ENCODE results near the gene ANAPC10.
"Not testable (repeated sequence)": the region's sequence is repeated elsewhere in the genome, so short reads cannot be mapped to it uniquely, and the experiment has no call there.

The ANAPC10 gene

DNA sequence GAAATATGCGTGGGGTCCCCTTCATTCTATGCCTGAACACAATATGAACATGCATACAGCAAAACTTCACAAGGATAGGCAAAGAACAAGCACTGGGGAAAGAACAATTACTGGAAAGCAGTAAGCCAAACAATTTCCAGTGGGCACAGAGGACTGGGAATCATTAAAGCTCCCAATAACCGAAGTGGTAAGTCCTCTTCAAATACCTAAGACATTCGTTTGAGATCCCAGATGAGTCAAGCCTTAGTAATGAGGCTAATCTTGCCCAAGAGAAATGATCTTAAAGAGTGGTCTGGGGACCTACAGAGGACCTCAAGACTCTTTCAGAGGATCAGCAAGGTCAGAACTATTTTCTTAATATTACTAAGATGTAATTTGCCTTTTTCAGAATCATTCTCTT is 28.6 kb downstream of the ANAPC10 start:
- no peak for DNase-seq

DNA sequence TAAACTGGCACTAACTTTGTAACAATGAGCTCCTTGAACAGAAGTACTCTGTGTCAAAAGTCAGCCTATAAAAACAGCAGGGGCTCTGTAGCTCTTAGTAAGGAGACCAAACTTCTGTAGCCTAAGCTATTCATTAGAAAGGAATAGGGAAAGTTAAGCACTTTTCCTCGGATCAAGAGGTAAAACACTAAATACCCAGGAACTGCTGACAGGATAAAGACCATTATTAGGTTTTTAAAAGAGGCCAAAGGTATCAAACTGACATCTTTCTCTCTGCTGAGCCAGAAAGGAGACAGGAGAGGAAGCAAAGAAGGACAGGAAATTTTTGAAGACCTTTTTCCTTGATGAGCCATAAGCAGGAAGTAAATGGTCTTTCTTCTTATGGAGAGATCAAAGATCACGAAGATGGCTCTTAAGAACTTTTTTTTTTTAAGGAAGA is 31.9 kb downstream of the ANAPC10 start:
- no peak for DNase-seq

DNA sequence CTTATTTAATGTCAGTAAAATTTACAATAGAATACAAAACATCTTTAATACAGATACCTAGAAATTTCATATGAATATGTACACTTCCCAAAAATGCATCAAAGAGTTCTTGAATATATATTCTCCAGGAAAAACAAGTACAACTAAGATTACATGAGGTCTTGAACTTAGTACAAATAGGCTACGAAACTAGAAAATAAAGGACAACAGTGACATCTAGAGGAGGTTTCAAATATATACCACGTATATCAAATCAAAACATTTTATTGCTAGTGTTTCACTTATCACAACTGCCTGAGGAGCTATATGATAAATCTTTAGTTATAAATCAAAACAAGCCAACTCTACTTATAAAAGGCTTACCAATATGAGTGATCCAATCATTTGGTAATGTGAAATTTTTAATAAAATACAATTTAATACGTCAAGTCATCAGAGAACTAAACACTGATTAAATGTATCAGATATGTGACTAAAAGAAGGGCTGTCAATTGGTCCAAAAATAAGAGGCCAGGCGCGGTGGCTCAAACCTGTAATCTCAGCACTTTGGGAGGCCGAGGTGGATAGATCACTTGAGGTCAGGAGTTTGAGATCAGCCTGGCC is 36.6 kb downstream of the ANAPC10 start:
- no peak for DNase-seq

DNA sequence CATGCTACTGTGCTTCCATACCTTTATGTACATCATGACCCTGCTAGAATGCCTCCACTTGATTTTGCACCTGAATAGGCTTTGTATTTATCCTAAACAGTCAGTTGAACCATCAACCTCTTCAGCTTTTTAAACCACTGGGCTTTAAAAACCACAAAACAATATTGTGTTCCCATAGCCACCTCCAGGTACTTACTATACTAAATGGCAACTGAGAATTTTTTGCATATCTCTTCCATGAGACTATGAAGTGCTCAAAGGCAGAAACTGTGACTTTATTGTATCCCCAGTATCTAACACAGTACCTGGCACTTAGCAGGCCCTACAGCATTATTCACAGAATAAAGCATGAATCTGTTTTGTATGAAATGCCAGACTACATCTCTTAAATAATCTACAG is 39.7 kb downstream of the ANAPC10 start:
- DNase-seq, result no peak

DNA sequence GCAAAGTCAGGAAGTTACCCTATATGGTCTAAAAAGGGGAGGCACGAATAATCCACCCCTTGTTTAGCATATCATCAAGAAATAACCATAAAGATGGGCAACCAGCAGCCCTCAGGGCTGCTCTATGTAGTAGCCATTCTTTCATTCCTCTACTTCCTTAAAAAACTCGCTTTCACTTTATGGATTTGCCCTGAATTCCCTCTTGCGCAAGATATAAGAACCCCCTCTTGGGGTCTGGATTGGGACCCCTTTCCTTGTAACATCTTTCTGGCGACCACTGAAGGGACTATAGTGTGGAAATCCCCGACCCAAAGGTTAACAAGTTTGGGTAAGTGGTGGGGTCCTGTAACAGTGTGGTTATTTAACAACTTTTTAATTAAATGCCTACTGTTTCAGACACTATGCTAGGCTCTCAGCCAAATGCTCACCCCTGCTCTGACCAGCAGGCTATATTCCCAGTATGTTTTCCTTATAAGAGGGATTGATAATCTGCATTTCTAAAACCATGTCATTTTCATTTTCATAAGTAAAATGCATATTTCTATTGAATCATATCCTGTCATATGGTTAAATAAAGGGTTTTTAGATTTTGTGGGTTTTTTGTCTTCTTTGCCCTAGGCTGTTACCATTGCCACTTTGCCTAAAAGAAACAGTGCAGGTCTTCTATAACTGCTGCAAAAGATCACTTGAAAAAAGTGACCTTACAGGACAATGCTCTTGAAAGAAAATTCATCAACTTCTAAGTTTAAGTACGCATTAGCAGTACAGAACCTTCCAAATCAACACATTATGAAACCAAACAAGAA is 41.5 kb downstream of the ANAPC10 start:
- no peak for DNase-seq

DNA sequence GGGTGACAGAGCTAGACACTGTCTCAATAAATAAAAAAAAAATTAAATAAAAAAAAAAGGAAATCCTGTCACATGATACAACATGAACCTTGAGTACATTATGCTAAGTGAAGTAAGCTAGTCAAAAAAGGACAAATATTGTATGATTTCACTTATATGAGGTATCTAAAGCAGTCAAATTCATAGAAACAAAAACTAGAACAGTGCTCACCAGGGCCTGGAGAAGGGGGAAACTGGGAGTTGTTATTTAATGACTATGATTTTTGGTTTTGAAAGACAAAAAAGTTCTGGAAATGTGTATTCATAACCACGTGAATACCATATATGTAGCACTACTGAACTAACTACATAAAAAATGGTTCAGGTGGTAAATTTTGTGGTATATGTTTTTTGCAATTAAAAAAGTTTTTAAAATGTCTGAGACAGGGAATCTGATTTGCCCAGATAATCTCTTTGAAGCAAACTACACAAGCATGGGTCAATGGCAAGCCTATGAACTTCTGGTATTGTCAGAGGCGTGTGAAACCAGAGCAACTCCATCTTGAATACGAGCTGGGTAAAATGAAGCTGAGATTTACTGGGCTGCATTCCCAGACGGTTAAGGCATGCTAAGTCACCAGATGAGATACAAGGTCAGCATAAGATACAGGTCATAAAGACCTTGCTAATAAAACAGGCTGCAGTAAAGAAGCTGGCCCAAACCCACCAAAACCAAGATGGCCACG is 42.3 kb downstream of the ANAPC10 start:
- no peak for DNase-seq

DNA sequence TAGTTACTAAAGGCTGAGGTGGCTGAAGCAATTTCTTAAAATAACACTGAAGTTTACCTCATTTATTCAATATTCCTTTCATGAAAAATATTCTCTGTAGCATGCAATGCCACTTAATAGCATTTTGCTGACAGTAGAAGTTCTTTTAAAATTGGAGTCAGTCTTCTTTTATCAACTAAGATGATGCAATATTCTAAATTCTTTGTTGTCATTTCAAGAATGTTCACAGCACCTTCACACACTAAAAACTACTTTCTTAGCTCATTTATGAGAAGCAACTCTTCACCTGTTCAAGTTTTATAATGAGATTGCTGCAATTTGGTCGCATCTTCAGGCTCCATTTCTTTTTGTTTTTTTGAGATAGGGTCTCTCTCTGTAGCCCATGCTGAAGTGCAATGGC is 48.8 kb downstream of the ANAPC10 start:
- no peak for DNase-seq

DNA sequence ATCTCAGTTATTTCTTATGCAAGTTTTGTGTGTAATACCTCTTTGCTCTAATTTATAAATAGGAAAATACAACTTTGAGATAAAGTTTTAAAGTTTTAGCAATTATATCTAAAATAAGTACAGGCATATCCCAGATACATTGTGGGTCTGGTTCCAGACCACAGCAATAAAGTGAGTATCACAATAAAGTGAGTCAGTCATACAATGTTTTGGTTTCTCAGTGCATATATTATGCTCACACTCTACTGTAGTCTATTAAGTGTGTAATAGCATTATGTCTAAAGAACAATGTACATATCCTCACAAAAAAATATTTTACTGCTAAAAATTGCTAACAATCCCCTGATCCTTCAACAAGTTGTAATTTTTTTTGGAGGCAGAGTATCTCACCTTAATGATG is 49.2 kb downstream of the ANAPC10 start:
- DNase-seq, result no peak

DNA sequence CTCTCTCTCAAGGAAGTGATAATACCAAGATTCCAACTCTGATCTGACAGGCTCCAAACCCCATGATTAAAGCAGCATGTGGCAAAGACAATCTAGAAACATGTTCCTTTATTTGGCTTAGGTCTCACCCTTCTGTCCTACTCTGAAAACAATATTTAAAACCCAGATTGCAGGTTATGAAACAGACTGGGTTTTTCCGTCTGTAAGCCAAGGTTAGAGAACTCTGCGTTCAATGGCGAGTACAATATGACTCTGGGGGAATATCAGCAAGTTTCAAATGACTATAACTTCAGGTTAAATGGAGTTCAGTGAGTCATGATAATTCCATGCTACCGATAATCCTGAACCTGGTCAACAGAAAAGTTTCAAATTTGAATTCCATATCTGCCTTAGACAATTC is 50.8 kb downstream of the ANAPC10 start:
- no peak for DNase-seq

DNA sequence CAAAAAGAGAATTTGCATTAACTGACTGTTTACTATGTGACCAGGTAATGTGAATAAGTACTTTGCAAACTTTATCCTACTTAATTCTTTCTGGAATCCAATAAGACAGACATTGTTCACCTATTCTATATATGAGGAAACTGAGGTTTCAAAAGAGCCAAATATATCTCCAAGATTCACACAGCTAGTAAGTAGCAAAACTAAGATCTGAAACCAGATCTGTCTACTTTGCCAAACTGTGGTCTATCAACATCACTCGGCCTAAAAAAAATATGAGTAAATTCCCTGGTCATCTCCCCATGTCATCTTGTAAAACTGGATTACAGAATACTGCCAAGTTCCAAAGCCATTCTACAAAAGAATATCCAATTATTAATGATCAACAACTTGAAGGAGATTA is 52.8 kb downstream of the ANAPC10 start:
- DNase-seq, result no peak

DNA sequence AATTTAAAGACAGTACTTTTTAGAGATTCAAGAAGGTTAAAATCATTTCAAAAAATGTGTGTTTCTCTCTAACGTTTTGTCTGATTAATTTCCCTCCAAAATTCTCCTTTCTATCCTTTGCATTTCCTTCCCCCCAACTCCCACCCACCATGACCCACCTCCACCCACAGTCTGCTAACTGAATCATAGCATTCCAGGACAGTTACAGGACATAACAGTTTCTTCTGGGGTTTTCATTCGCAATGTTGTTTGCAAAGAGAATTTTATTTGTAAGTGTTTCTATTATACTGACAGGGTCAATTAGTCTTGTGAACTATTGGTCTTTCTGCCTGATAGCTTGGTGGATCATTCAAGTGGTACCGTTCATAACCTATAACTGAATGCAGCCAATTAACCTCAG is 53.7 kb downstream of the ANAPC10 start:
- DNase-seq, result no peak

DNA sequence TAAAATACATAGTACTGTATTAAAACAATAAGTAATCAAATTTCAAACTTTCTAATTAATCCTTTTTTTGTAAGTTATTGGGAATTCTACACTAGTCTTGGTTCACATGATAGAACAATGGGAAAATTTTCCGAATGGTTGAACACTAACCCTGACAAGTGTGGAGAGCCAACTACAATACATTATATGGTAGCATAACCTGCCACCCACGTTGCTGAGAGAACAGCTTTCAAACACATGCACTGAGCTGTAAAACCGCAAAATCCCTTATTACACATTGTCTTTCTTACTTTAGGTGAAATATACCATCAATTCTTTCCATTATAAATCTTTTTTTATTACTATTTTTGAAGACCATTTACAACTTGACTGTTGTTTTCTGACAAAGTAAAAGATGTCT is 54.7 kb downstream of the ANAPC10 start:
- no peak for DNase-seq

DNA sequence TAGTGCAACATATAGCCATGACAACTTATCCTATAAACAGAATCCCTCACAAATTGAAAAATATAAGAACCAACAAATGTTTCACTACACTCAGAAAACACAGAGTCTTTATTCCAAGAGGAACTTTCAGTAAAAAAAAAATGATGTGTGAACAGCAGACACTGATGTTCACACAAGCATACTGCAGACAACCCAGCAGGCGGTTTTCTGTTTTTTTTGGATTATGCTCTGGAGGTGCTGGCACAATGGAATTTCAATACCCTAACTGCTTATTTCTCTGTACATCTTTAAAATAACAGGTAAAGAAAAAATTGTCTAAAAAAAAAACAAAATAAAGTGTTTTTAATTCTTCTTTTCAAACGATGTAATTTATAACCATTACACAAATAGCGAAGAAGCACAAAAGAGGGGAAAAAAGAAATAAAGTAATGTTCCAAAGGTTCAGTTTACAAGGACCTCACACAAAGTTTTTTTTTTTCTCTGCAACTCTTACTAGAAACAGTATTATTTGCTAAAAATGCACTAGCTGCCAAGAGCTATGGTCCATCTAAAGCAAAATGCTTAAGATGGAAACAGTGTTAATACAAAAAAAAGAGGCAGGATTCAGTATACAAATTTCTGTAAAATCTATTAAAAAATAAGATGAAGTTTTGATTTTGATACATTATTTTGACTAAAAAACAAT is 55.3 kb downstream of the ANAPC10 start:
- DNase-seq, result no peak

DNA sequence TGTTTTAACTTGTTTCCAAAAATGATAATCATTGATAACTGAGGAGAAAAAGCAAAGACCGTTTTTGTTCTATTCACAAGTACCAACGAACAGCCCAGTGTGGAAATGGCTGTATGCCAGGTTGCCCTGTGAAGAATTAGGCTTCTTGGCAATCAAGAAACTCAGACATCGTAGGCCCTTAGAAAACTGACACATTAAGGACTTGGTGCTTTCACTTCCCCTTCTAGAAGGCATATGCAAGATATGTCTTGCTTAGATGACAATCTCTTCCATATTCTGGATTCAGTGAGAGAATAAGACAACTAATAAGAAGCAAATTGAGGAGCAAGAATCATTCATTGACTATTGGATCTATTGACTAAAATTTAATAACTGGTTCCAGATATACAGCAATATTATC is 56.6 kb downstream of the ANAPC10 start:
- no peak for DNase-seq

DNA sequence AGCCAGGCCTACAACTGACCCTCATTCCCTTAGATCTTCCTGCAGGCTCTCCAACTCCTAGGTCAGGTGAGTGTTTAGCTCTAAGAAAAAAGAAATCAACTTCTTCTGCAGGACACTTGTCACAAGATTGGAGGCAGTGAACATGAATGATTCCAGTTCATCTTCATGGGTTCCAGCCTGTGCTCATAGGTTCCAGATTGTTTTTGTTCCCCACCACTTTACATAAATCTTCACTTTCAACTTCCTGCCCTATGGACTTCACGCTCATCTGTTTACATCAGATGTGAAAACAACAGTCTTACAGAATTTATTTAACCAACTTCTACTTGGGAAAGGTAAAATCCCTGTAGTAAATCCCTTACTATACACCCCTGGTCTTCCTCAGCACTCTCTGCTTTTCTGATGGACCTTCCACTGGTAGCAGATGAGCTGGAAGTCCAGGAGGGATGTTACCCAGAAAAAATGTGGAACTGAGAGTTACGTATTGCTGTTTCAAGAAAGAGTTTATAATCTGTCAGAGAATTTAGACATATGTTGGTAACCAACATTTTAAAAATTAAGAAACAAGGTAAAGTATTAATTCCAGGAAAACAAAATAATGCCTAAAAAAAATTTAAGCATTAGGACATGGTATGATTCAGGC is 62.4 kb downstream of the ANAPC10 start:
- no peak for DNase-seq

DNA sequence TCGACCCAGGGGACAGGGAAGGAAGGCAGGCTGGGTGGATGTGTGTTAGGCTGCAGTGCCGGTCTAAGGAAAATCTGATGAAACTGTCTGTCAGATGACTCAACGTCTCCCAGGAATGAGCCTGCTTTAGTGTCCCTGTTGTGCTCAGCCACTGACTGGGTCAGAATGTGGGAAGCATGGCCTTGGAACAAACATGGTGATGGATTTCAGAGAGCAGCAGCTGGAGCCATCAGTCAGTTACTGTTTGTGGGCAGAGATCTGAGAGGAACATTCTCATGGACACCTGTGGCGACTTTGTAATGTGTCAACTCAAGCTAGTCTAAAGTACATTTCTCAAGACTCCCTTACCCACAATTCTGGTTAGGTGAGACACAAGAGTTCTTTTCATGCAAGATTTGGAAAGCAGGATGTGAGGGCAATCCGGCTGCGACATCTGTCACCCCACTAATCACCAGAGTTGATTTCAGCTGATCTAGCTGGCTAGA is 63.2 kb downstream of the ANAPC10 start:
- DNase-seq, result no peak

DNA sequence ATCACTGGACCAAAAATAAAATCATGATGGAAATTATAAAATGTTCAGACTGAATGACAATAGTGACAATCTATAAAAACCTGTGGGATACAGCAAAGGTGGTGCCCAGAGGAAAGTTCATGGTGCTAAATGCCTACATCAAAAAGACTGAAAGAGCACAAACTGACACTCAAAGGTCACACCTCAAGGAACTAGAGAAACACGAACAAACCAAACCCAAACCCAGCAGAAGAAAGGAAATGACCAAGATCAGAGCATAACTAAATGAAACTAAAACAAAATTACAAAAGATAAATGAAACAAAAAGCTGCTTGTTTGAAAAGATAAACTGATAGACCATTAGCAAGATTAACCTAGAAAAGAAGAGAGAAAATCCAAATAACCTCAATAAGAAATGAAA is 78.7 kb downstream of the ANAPC10 start:
- no peak for DNase-seq

DNA sequence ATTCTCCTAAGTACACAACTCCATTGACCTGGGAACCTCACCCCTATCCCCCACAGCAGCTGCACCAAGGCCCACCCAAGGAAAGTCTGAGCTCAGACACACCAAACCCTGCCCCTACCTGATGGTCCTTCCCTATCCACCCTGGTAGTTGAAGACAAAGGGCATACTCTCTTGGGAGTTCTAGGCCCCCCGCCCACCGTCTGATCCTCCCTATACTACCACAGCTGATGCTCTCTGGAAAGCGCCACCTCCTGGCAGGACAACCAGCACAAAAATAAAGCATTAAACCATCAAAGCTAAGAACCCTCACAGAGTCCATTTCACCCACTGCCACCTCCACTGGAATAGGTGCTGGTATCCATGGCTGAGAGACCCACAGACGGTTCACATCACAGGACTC is 83.6 kb downstream of the ANAPC10 start:
- DNase-seq, result no peak

DNA sequence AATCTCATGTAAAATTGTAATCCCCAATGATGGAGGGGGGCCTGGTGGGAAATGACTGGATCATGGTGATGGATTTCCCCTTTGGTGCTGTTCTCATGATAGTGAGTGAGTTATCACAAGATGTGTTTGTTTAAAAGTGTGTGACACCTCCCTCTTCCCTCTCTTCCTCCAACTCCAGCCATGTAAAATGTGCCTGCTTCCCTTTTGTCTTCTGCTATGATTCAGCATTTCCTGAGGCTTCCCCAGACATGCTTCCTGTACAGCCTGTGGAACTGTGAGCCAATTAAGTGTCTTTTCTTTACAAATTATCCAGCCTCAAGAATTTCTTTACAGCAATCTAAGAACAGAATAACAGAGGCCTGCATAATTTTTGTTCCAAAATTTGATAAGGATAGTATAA is 85.2 kb downstream of the ANAPC10 start:
- DNase-seq, result no peak

DNA sequence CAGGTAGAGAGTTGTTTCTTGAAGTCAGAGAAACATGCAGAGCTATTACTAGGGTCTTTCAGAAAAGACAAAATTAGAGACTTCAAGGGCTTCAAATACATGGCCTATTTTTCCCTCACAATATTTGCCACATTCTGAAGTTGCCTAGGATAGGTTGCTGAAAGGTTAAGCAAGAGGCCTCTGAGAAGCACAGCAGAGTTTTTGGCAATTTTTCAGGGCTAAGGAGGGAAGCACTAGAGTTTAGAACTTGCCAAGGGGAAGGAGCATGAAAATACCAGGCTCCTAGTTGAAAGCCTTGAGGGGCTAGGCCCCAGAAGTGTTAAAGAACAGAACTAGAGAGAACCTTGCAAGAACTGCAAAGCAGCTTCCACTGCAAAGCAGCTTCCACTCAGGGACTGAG is 86.4 kb downstream of the ANAPC10 start:
- no peak for DNase-seq

DNA sequence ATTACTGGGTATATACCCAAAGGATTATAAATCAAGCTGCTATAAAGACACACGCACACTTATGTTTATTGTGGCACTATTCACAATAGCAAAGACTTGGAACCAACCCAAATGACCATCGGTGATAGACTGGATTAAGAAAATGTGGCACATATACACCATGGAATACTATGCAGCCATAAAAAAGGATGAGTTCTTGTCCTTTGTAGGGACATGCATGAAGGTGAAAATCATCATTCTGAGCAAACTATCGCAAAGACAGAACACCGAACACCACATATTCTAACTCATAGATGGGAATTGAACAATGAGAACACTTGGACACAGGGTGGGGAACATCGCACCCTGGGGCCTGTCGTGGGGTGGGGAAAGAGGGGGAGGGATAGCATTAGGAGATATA is 87.7 kb downstream of the ANAPC10 start:
- DNase-seq, result not testable (repeated sequence)

DNA sequence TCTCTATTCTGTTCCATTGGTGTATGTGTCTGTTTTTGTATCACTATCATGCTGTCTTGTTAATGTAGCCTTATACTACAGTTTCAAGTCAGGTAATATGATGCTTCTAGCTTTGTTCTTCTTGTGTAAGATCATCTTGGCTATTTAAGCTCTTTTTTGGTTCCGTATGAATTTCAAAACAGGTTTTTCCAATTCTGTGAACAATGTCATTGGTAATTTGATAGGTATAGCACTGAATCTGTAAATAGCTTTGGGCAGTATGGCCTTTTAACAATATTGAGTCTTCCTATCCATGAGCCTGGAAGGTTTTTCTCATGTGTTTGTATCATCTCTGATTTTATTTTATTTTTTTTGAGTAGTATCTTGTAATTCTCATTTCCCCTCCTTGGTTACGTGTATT is 94.3 kb downstream of the ANAPC10 start:
- DNase-seq, result no peak

DNA sequence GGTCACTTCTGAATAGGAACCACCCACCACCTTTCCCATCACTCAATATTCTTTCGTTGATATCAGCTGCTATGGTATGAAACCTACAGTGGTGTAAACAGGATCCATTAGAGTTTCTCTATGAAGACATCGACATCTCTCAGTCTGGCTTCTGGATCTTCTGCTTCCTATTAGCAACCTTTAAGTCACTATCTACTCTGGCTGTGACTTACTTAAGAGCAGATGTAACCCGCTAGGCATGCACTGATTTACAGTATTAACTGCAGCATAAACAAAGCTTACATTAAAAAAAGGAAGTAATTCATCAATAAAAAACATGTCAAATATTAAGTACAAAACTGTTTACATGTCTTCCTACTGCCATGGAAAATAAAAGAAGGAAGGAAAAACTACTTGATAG is 96.4 kb downstream of the ANAPC10 start:
- DNase-seq, result no peak
